Forelimb muscle (tissue), 1 donor: ENCODE data around the gene KRTAP4-16. TPM values are rescaled to one million over a fixed set of nuclear protein-coding genes. Genes with fewer than 3 reads are reported as not detected.
"Not testable (repeated sequence)": the region's sequence is repeated elsewhere in the genome, so short reads cannot be mapped to it uniquely, and the experiment has no call there.

Source experiments
- DNase-seq: peaks from one replicate; pipeline ENCODE4 v3.0.0-alpha.2; 2013; ENCODE audit warnings: low read depth
- polyA plus RNA-seq: library from polyadenylated mRNA; unstranded; fragments of 120-200 nt; gene quantifications from one replicate; pipeline ENCODE4 v1.2.1, GENCODE V29; 2013; ENCODE audit not compliant: insufficient read length

The KRTAP4-16 gene
- polyA plus RNA-seq, 1 donor, result not detected

- no peak for DNase-seq
Measured at GRCh38 chr17:41076788-41077187, 25.2 kb downstream of the KRTAP4-16 start.

- DNase-seq, result no peak
Measured at GRCh38 chr17:41073676-41074075, 28.3 kb downstream of the KRTAP4-16 start.

- DNase-seq, result no peak
Measured at GRCh38 chr17:41071606-41072360, 30.2 kb downstream of the KRTAP4-16 start.

- no peak for DNase-seq
Measured at GRCh38 chr17:41069031-41069430, 33.0 kb downstream of the KRTAP4-16 start.

GRCh38 chr17:41067281-41067680, 34.7 kb downstream of the KRTAP4-16 start:
- DNase-seq, result no peak

- DNase-seq, result no peak
Measured at GRCh38 chr17:41065829-41066624, 36.0 kb downstream of the KRTAP4-16 start, which contains the start of gene KRTAP2-4. KRTAP2-4 (minus strand) TSS chr17:41065879; CDS start chr17:41065845, 34 bp downstream.

GRCh38 chr17:41065016-41065689, 36.9 kb downstream of the KRTAP4-16 start:
- DNase-seq, result not testable (repeated sequence)

GRCh38 chr17:41064301-41064700, 37.7 kb downstream of the KRTAP4-16 start:
- DNase-seq, result no peak

GRCh38 chr17:41063449-41063848, 38.6 kb downstream of the KRTAP4-16 start:
- DNase-seq, result no peak

GRCh38 chr17:41061964-41062363, 40.0 kb downstream of the KRTAP4-16 start:
- no peak for DNase-seq

GRCh38 chr17:41060052-41060604, 41.9 kb downstream of the KRTAP4-16 start, which contains the start of gene KRTAP2-3:
KRTAP2-3 (minus strand) TSS chr17:41060114; CDS start chr17:41060050, 64 bp downstream.
- DNase-seq, result no peak

GRCh38 chr17:41059276-41060051, 42.5 kb downstream of the KRTAP4-16 start:
- DNase-seq, result not testable (repeated sequence)

- no peak for DNase-seq
Measured at GRCh38 chr17:41058741-41059140, 43.3 kb downstream of the KRTAP4-16 start.

GRCh38 chr17:41057547-41057946, 44.5 kb downstream of the KRTAP4-16 start:
- DNase-seq, result no peak

GRCh38 chr17:41055130-41055529, 46.9 kb downstream of the KRTAP4-16 start, which contains the start of gene KRTAP2-2:
KRTAP2-2 (minus strand) TSS chr17:41055230; CDS start chr17:41055211, 19 bp downstream.
- DNase-seq, result not testable (repeated sequence)

- not testable (repeated sequence) for DNase-seq
Measured at GRCh38 chr17:41054556-41054955, 47.5 kb downstream of the KRTAP4-16 start.

- DNase-seq, result no peak
Measured at GRCh38 chr17:41054025-41054424, 48.0 kb downstream of the KRTAP4-16 start.

GRCh38 chr17:41052566-41052965, 49.4 kb downstream of the KRTAP4-16 start:
- no peak for DNase-seq
